Right lung (tissue), 10 donors: ENCODE results near the gene MORN5. TPM values are rescaled to one million over a fixed set of nuclear protein-coding genes. Genes with fewer than 3 reads are reported as not detected.
"Not testable (repeated sequence)": the region's sequence is repeated elsewhere in the genome, so short reads cannot be mapped to it uniquely, and the experiment has no call there.

Experiments used
- DNase-seq, 2 donors: peaks; one replicate each; pipeline ENCODE4 v3.0.0-alpha.2; 2013
- long read RNA-seq, 8 donors: transcript quantifications; one replicate each; lab custom pipeline, GENCODE V29; 2026
- polyA plus RNA-seq, 5 donors: library from polyadenylated mRNA; unstranded; fragments of 120-200 nt; gene quantifications; one replicate each; pipeline versions ENCODE4 v1.2.1 to v1.2.3, GENCODE V29; 2013; ENCODE audit warnings: inconsistent platforms in 1 of 5, low replicate concordance in 1 of 5; ENCODE audit not compliant: insufficient read length in 5 of 5, insufficient read depth in 1 of 5

Gene MORN5
- polyA plus RNA-seq = 1 to 10 TPM; 1.2 to 6.8 (median 5.2) TPM
- long read RNA-seq, donor 1, transcript MORN5-201 (5 exons, 705 nt) = major isoform, 6 of 11 reads
- long read RNA-seq, donor 1, transcript MORN5-205 (4 exons, 596 nt) = minor isoform, 5 of 11 reads
- long read RNA-seq, donor 1, partial matches to known transcripts = 0 of 11 reads
- long read RNA-seq, donor 1, other reads (novel, unspliced or antisense) = 0 of 11 reads
- long read RNA-seq, donor 2, partial matches to known transcripts = 0 of 1 reads
- long read RNA-seq, donor 2, other reads (novel, unspliced or antisense) = 0 of 1 reads
- long read RNA-seq, donor 3, partial matches to known transcripts = 0 of 2 reads
- long read RNA-seq, donor 3, other reads (novel, unspliced or antisense) = 0 of 2 reads
- long read RNA-seq, donor 4, partial matches to known transcripts = 0 of 2 reads
- long read RNA-seq, donor 4, other reads (novel, unspliced or antisense) = 0 of 2 reads
- long read RNA-seq, donor 5 = 0 reads
- long read RNA-seq, donor 6, partial matches to known transcripts = 0 of 5 reads
- long read RNA-seq, donor 6, other reads (novel, unspliced or antisense) = 0 of 5 reads
- long read RNA-seq, donor 7, partial matches to known transcripts = 0 of 1 reads
- long read RNA-seq, donor 7, other reads (novel, unspliced or antisense) = 0 of 1 reads
- long read RNA-seq, donor 8 = 0 reads

GRCh38 chr9:122159026-122159924, at the start of gene MORN5, which contains the start of gene NDUFA8:
TSS of gene MORN5 (plus strand) at chr9:122159908. CDS start at chr9:122159973, 65 bp downstream.
TSS of gene NDUFA8 (minus strand) at chr9:122159779. CDS start at chr9:122159677, 102 bp downstream.
- peak; percentile 97 to 98 for DNase-seq

DNA sequence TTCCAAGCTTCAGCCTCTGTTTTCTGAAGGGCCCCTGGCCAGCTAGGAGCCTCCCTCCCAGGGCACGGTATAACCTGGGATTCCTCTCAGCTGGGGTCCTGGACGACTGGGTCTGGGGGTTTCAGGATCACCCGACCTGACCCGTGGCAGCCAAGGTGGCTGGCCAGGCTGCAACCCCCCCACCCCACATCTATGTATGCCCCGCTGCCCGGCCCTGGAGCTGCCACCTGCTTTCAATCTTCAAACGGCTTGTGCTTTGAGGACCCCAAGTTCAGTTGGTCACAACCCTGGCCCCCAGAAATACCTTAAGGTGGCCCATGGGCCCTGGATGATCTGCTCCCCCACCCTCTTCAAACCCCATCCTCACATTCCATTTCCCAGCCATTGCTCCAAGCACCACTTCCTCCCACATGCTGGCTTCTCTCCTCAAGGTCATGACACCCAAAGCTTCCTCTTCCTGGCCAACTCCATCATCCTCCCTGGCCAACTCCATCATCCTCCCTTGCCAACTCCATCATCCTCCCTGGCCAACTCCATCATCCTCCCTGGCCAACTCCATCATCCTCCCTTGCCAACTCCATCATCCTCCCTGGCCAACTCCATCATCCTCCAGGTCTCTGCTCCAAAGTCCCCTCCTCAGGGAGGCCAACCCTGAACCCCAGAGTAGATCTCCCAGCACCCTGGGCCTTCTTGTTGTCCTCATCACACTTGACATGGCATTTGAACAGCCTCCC, 49.4 kb upstream of the MORN5 start:
- DNase-seq = no peak

DNA sequence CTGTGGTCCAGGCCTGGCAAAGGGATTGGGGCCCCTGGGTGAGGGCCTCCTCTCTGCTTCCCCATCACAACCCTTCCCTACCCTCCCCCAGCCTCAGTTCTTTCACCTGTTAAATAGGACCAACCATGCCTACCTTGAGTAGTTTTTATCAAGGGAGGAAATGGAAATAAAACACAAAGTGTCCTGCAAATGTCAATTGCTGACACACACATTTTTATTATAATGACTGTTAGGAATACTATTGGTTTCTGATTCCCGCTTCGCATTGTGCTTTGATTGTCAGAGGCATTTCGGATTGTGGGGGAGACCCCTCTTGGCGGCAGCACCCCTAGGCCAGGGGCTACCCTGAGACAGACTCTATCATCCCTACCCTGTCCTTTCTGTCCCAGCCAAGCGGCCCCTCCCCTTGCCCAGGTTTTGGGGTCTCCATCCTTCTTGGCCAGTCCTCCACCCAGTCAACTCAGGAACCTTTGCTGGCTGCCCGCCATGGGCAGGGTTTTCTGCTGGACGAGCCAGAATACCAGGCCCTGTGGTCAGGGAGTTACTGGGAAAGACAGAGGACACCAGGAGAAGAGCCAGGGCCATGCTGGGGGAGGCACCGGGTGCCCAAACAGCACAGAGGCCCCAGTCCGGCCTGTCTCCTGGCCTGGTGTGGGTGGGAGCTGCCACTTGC, 48.2 kb upstream of the MORN5 start:
- DNase-seq = no peak

GRCh38 chr9:122112238-122112637, 47.5 kb upstream of the MORN5 start:
- DNase-seq = no peak

- no peak for DNase-seq
Observed at GRCh38 chr9:122113574-122113973, 46.1 kb upstream of the MORN5 start.

- DNase-seq = no peak
Observed at GRCh38 chr9:122115176-122116035, 44.3 kb upstream of the MORN5 start.

- DNase-seq = no peak
Observed at GRCh38 chr9:122116040-122116439, 43.7 kb upstream of the MORN5 start.

- no peak for DNase-seq
Observed at GRCh38 chr9:122116448-122117173, 43.1 kb upstream of the MORN5 start.

- DNase-seq = not testable (repeated sequence)
Observed at GRCh38 chr9:122117241-122117640, 42.5 kb upstream of the MORN5 start.

GRCh38 chr9:122118343-122119165, 41.2 kb upstream of the MORN5 start:
- DNase-seq = no peak

- no peak for DNase-seq
Observed at GRCh38 chr9:122119166-122119521, 40.6 kb upstream of the MORN5 start.

- DNase-seq = no peak
Observed at GRCh38 chr9:122119721-122120120, 40.0 kb upstream of the MORN5 start.

GRCh38 chr9:122120316-122121071, 39.2 kb upstream of the MORN5 start:
- no peak for DNase-seq

GRCh38 chr9:122121391-122121790, 38.3 kb upstream of the MORN5 start:
- no peak for DNase-seq

GRCh38 chr9:122121931-122122330, 37.8 kb upstream of the MORN5 start:
- no peak for DNase-seq

GRCh38 chr9:122122468-122122867, 37.2 kb upstream of the MORN5 start:
- no peak for DNase-seq
